ENCODE measurements around the gene SLC25A13. TPM values are rescaled to one million over a fixed set of nuclear protein-coding genes. Genes with fewer than 3 reads are reported as not detected.

SLC25A13 gene
- total and polyA plus RNA-seq, 2 of the 4 experiments (the other 2 are of a cell fraction): 7.4 to 11.7 TPM

DNA sequence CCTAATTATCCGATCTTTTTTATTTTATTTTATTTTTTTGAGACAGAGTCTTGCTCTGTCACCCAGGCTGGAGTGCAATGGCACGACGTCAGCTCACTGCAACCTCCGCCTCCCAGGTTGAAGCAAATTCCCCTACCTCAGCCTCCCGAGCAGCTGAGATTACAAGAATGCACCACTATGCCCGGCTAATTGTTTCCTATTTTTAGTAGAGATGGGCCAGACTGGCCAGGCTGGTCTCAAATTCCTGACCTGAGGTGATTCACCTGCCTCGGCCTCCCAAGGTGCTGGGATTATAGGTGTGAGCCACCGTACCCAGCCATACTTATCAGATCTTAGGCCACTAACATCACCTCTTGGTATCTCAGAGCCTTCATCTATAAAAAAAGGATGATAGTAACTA is 4.9 kb downstream of the SLC25A13 start:
- BruUV-seq (replicated peaks): no TSS peak
- Histone ChIP-seq H2BK5ac (ENCODE audit: low read depth, low read length, poor library complexity, severe bottlenecking) (no peak overlapping the region), H3K9ac (ENCODE audit: low read depth, low read length) (no peak overlapping the region), H3K4me3 (ENCODE audit: insufficient read depth, low read depth, low read length) (no peak overlapping the region), H2BK20ac (ENCODE audit: low read depth, low read length) (no peak overlapping the region), H3K9me1 (ENCODE audit: insufficient read depth, low read length) (peaks cover 5% of the 10 kb centered on the region; the same call in 1 of the 2 replicates), H4K20me1 (ENCODE audit: insufficient read depth, low read length) (no peaks in the 10 kb centered on the region; the same call in 1 of the 2 replicates), H3K4ac (ENCODE audit: low read depth, low read length) (no peak overlapping the region), H4K8ac (ENCODE audit: low read depth in 2 of 2, low read length in 2 of 2) (no peak overlapping the region), H3K14ac (replicated peaks; ENCODE audit: low read depth, low read length) (no peak overlapping the region), H3K36me3 (ENCODE audit: control insufficient read depth, insufficient read depth, low read length) (no peaks in the 10 kb centered on the region), H3K27me3 (ENCODE audit: control insufficient read depth, insufficient read depth, low read length) (no peaks in the 10 kb centered on the region), H2AK5ac (ENCODE audit: low read depth, low read length) (no peak overlapping the region), H3K79me1 (ENCODE audit: low read depth in 1 of 2, low read length in 2 of 2) (peaks cover 29 to 50% of the 10 kb centered on the region in 2 experiments; a peak in 3 of 4 replicates), H3K27ac (ENCODE audit: insufficient read depth, low read length) (no peak overlapping the region), H4K91ac (ENCODE audit: insufficient read depth, low read depth, low read length) (no peak overlapping the region), H2AK9ac (replicated peaks; ENCODE audit: low read depth, low read length, poor library complexity) (no peak overlapping the region), H4K5ac (ENCODE audit: low read depth, low read length) (no peak overlapping the region), H3K56ac (ENCODE audit: extremely low read depth, insufficient read depth, low read length) (no peak overlapping the region), H2BK15ac (ENCODE audit: low read depth, low read length) (no peak overlapping the region), H2BK120ac (ENCODE audit: low read depth, low read length) (no peak overlapping the region), H3K9me3 (ENCODE audit: control insufficient read depth, insufficient read depth, low read length) (no peaks in the 10 kb centered on the region), H3K4me2 (ENCODE audit: low read depth, low read length) (no peak overlapping the region), H3K4me1 (ENCODE audit: control insufficient read depth, insufficient read depth, low read length) (no peaks in the 10 kb centered on the region), H3K23ac (ENCODE audit: low read depth, low read length) (no peak overlapping the region), H3K18ac (ENCODE audit: low read depth, low read length) (no peak overlapping the region), H2AFZ (replicated peaks; ENCODE audit: low read length, poor library complexity) (no peak overlapping the region)
- no peak for DNase-seq
- WGBS, 2 experiments (ENCODE audit: extremely low coverage in 2 of 2, insufficient read length in 1 of 2): no CpG with 5 or more reads among the region's 8 CpGs
- CTCF ChIA-PET: no interaction called here
- ATAC-seq (ENCODE audit: low read depth): no peak
- TF ChIP-seq NFE2L2 (IDR thresholded peaks at IDR 0.05; ENCODE audit: low read depth, low read length) (no peak), USF2 (IDR thresholded peaks at IDR 0.05; ENCODE audit: low read depth, low read length) (no peak)
- intact Hi-C loops (cut with micrococcal nuclease) (no loop called here), dilution Hi-C loops (cut with HindIII; ENCODE audit: low sequenced_read_pairs, unreplicated experiment) (no loop called here), in situ Hi-C loops (cut with MboI; ENCODE audit: low sequenced_read_pairs) (no loop called here)
- POLR2A ChIA-PET (ENCODE audit: unreplicated experiment): no interaction called here

All from IMR-90 (cell line).